Measurements from ENCODE around the gene KMT2A.

The KMT2A gene

DNA sequence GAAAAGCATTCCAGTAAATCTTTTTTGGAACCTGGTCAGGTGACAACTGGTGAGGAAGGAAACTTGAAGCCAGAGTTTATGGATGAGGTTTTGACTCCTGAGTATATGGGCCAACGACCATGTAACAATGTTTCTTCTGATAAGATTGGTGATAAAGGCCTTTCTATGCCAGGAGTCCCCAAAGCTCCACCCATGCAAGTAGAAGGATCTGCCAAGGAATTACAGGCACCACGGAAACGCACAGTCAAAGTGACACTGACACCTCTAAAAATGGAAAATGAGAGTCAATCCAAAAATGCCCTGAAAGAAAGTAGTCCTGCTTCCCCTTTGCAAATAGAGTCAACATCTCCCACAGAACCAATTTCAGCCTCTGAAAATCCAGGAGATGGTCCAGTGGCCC is 66.9 kb downstream of the KMT2A start:
- Histone ChIP-seq H3K4me3 (ENCODE audit: low read length) (no peak overlapping the region), H3K9ac (ENCODE audit: low read length) (no peak overlapping the region), H3K79me2 (ENCODE audit: low read length) (no peaks in the 10 kb centered on the region; the same call in 1 of the 2 replicates), H3K36me3 (replicated peaks; ENCODE audit: insufficient read depth, low read length) (peaks cover 22% of the 10 kb centered on the region), H3K9me3 (replicated peaks; ENCODE audit: insufficient read depth, low read length) (no peaks in the 10 kb centered on the region), H3K27ac (ENCODE audit: low read length) (no peak overlapping the region), H3F3A (ENCODE audit: insufficient read depth, low read length) (no peaks in the 10 kb centered on the region), H2AFZ (ENCODE audit: low read length) (no peak overlapping the region), H3K9me2 (replicated peaks; ENCODE audit: insufficient read depth, low read length) (no peaks in the 10 kb centered on the region), H4K20me1 (ENCODE audit: insufficient read depth, low read length) (no peaks in the 10 kb centered on the region), H3K4me2 (ENCODE audit: low read depth, low read length) (no peak overlapping the region), H3K27me3 (replicated peaks; ENCODE audit: insufficient read depth, low read length) (no peaks in the 10 kb centered on the region), H3K4me1 (ENCODE audit: low read length) (no peaks in the 10 kb centered on the region)
- no peak for DNase-seq
- no peak for TF ChIP-seq EZH2phosphoT487 (IDR thresholded peaks at IDR 0.05; ENCODE audit: low read length)
- TF ChIP-seq EZH2 (optimal IDR thresholded peaks at IDR 0.05; ENCODE audit: low read depth, low read length), result no peak
- no peak for TF ChIP-seq CTCF (IDR thresholded peaks at IDR 0.05; ENCODE audit: low read length)

GRCh38 chr11:118511601-118512000 is 75.3 kb downstream of the KMT2A start:
- DNase-seq, result no peak
- Histone ChIP-seq H3K4me1 (ENCODE audit: low read length) (no peaks in the 10 kb centered on the region), H4K20me1 (ENCODE audit: insufficient read depth, low read length) (no peaks in the 10 kb centered on the region), H3K9me3 (replicated peaks; ENCODE audit: insufficient read depth, low read length) (no peaks in the 10 kb centered on the region), H2AFZ (ENCODE audit: low read length) (no peak overlapping the region), H3K27me3 (replicated peaks; ENCODE audit: insufficient read depth, low read length) (no peaks in the 10 kb centered on the region), H3K9me2 (replicated peaks; ENCODE audit: insufficient read depth, low read length) (no peaks in the 10 kb centered on the region), H3K36me3 (replicated peaks; ENCODE audit: insufficient read depth, low read length) (peaks cover 14% of the 10 kb centered on the region), H3K4me2 (ENCODE audit: low read depth, low read length) (no peak overlapping the region), H3K4me3 (ENCODE audit: low read length) (no peak overlapping the region), H3K27ac (ENCODE audit: low read length) (no peak overlapping the region), H3F3A (ENCODE audit: insufficient read depth, low read length) (no peaks in the 10 kb centered on the region), H3K9ac (ENCODE audit: low read length) (no peak overlapping the region), H3K79me2 (ENCODE audit: low read length) (no peaks in the 10 kb centered on the region)
- TF ChIP-seq CTCF (IDR thresholded peaks at IDR 0.05; ENCODE audit: low read length) (no peak), EZH2 (optimal IDR thresholded peaks at IDR 0.05; ENCODE audit: low read depth, low read length) (no peak), EZH2phosphoT487 (IDR thresholded peaks at IDR 0.05; ENCODE audit: low read length) (no peak)

GRCh38 chr11:118514103-118514502 is 77.8 kb downstream of the KMT2A start:
- Histone ChIP-seq H3K4me2 (ENCODE audit: low read depth, low read length) (no peak overlapping the region), H4K20me1 (ENCODE audit: insufficient read depth, low read length) (no peaks in the 10 kb centered on the region), H3F3A (ENCODE audit: insufficient read depth, low read length) (no peaks in the 10 kb centered on the region), H3K9me2 (replicated peaks; ENCODE audit: insufficient read depth, low read length) (no peaks in the 10 kb centered on the region), H3K9me3 (replicated peaks; ENCODE audit: insufficient read depth, low read length) (no peaks in the 10 kb centered on the region), H3K27ac (ENCODE audit: low read length) (no peak overlapping the region), H3K27me3 (replicated peaks; ENCODE audit: insufficient read depth, low read length) (no peaks in the 10 kb centered on the region), H3K4me3 (ENCODE audit: low read length) (no peak overlapping the region), H3K9ac (ENCODE audit: low read length) (no peak overlapping the region), H3K36me3 (replicated peaks; ENCODE audit: insufficient read depth, low read length) (peaks cover 9% of the 10 kb centered on the region; the same call in 1 of the 2 replicates), H2AFZ (ENCODE audit: low read length) (no peak overlapping the region), H3K4me1 (ENCODE audit: low read length) (no peaks in the 10 kb centered on the region), H3K79me2 (ENCODE audit: low read length) (no peaks in the 10 kb centered on the region)
- TF ChIP-seq EZH2 (optimal IDR thresholded peaks at IDR 0.05; ENCODE audit: low read depth, low read length), result no peak
- no peak for TF ChIP-seq CTCF (IDR thresholded peaks at IDR 0.05; ENCODE audit: low read length)
- TF ChIP-seq EZH2phosphoT487 (IDR thresholded peaks at IDR 0.05; ENCODE audit: low read length), result no peak
- no peak for DNase-seq
